ENCODE results near the gene SPEN.

SPEN gene

GRCh38 chr1:15940110-15941043 is 92.9 kb downstream of the SPEN start:
- H3K9me2 ChIP-seq (replicated peaks; ENCODE audit: low read depth, low read length): no peaks in the 10 kb centered on the region
- TF ChIP-seq EZH2phosphoT487 (IDR thresholded peaks at IDR 0.05; ENCODE audit: borderline replicate concordance): no peak
- no peak for TF ChIP-seq CTCF (conservative IDR thresholded peaks at IDR 0.05; ENCODE audit: low read length)
- H3K27me3 ChIP-seq (ENCODE audit: insufficient read depth, low read length, poor library complexity, severe bottlenecking): no peaks in the 10 kb centered on the region
- peaks cover 93% of the 10 kb centered on the region; the same call in 1 of the 2 replicates for H3K36me3 ChIP-seq (ENCODE audit: insufficient read depth, low read length)
- H3K9me3 ChIP-seq (ENCODE audit: insufficient read depth, low read depth, low read length): no peaks in the 10 kb centered on the region
- no peak overlapping the region for H3K4me3 ChIP-seq (ENCODE audit: low read length, poor library complexity, severe bottlenecking)
- H3K79me2 ChIP-seq (ENCODE audit: insufficient read depth, low read length): no peaks in the 10 kb centered on the region
- H3K9ac ChIP-seq (ENCODE audit: low read depth, low read length, poor library complexity, severe bottlenecking): no peak overlapping the region
- H3K4me2 ChIP-seq (ENCODE audit: low read depth, low read length, poor library complexity, severe bottlenecking): no peak overlapping the region
- H3F3A ChIP-seq (ENCODE audit: low read depth): no peaks in the 10 kb centered on the region; the same call in 1 of the 2 replicates
- no peaks in the 10 kb centered on the region for H3K4me1 ChIP-seq (ENCODE audit: insufficient read depth, low read length, poor library complexity, severe bottlenecking)
- H4K20me1 ChIP-seq (ENCODE audit: insufficient read depth, low read length, poor library complexity, severe bottlenecking): peaks cover 2% of the 10 kb centered on the region
- no peak overlapping the region for H2AFZ ChIP-seq (ENCODE audit: low read length)

- no peaks in the 10 kb centered on the region for H3K79me2 ChIP-seq (ENCODE audit: insufficient read depth, low read length)
- no peaks in the 10 kb centered on the region; the same call in 1 of the 2 replicates for H3F3A ChIP-seq (ENCODE audit: low read depth)
- TF ChIP-seq CTCF (conservative IDR thresholded peaks at IDR 0.05; ENCODE audit: low read length) (no peak), EZH2phosphoT487 (IDR thresholded peaks at IDR 0.05; ENCODE audit: borderline replicate concordance) (no peak)
- no peak overlapping the region for H3K9ac ChIP-seq (ENCODE audit: low read depth, low read length, poor library complexity, severe bottlenecking)
- peaks cover 94% of the 10 kb centered on the region; the same call in 1 of the 2 replicates for H3K36me3 ChIP-seq (ENCODE audit: insufficient read depth, low read length)
- H3K9me2 ChIP-seq (replicated peaks; ENCODE audit: low read depth, low read length): no peaks in the 10 kb centered on the region
- H3K4me3 ChIP-seq (ENCODE audit: low read length, poor library complexity, severe bottlenecking): no peak overlapping the region
- no peaks in the 10 kb centered on the region for H3K9me3 ChIP-seq (ENCODE audit: insufficient read depth, low read depth, low read length)
- no peak overlapping the region for H2AFZ ChIP-seq (ENCODE audit: low read length)
- no peak overlapping the region for H3K4me2 ChIP-seq (ENCODE audit: low read depth, low read length, poor library complexity, severe bottlenecking)
- H3K27me3 ChIP-seq (ENCODE audit: insufficient read depth, low read length, poor library complexity, severe bottlenecking): no peaks in the 10 kb centered on the region
- H3K4me1 ChIP-seq (ENCODE audit: insufficient read depth, low read length, poor library complexity, severe bottlenecking): no peaks in the 10 kb centered on the region
- H4K20me1 ChIP-seq (ENCODE audit: insufficient read depth, low read length, poor library complexity, severe bottlenecking): peaks cover 3% of the 10 kb centered on the region
These were observed 93.7 kb downstream of the SPEN start for GRCh38 chr1:15941044-15941840.

- Histone ChIP-seq H3K9me2 (replicated peaks; ENCODE audit: low read depth, low read length) (no peaks in the 10 kb centered on the region), H3F3A (ENCODE audit: low read depth) (no peaks in the 10 kb centered on the region; the same call in 1 of the 2 replicates), H3K4me3 (ENCODE audit: low read length, poor library complexity, severe bottlenecking) (no peak overlapping the region), H3K9ac (ENCODE audit: low read depth, low read length, poor library complexity, severe bottlenecking) (no peak overlapping the region), H4K20me1 (ENCODE audit: insufficient read depth, low read length, poor library complexity, severe bottlenecking) (peaks cover 3% of the 10 kb centered on the region), H3K36me3 (ENCODE audit: insufficient read depth, low read length) (peaks cover 95% of the 10 kb centered on the region; the same call in 1 of the 2 replicates), H3K79me2 (ENCODE audit: insufficient read depth, low read length) (no peaks in the 10 kb centered on the region), H3K4me2 (ENCODE audit: low read depth, low read length, poor library complexity, severe bottlenecking) (no peak overlapping the region), H3K27me3 (ENCODE audit: insufficient read depth, low read length, poor library complexity, severe bottlenecking) (no peaks in the 10 kb centered on the region), H3K4me1 (ENCODE audit: insufficient read depth, low read length, poor library complexity, severe bottlenecking) (no peaks in the 10 kb centered on the region), H2AFZ (ENCODE audit: low read length) (no peak overlapping the region), H3K9me3 (ENCODE audit: insufficient read depth, low read depth, low read length) (no peaks in the 10 kb centered on the region)
- TF ChIP-seq CTCF (conservative IDR thresholded peaks at IDR 0.05; ENCODE audit: low read length): no peak
- no peak for TF ChIP-seq EZH2phosphoT487 (IDR thresholded peaks at IDR 0.05; ENCODE audit: borderline replicate concordance)
These were observed 94.6 kb downstream of the SPEN start for GRCh38 chr1:15941899-15942660.
